Lower lobe of right lung (tissue), 2 donors: ENCODE data around the gene VSTM2B. TPM values are rescaled to one million over a fixed set of nuclear protein-coding genes. Genes with fewer than 3 reads are reported as not detected.
"Not testable (repeated sequence)": the region's sequence is repeated elsewhere in the genome, so short reads cannot be mapped to it uniquely, and the experiment has no call there.

Experiments used
- ATAC-seq, 2 donors: fragments of 200-7000 bp; cut with Tn5 transposase; one replicate each; pipeline ENCODE4 v1.9.1; 2020 to 2022; ENCODE audit warnings: mild to moderate bottlenecking in 2 of 2, moderate library complexity in 2 of 2
- DNase-seq: peaks from one replicate; pipeline ENCODE4 v3.0.0-alpha.2; 2020
- H3K27ac ChIP-seq: fragments of 200-600 bp; one replicate; pipeline ENCODE4 v1.8.0; 2022
- H3K27me3 ChIP-seq: fragments of 200-600 bp; one replicate; pipeline ENCODE4 v1.8.0; 2022; ENCODE audit warnings: low read depth
- H3K36me3 ChIP-seq: fragments of 200-600 bp; one replicate; pipeline ENCODE4 v1.8.0; 2022; ENCODE audit warnings: mild to moderate bottlenecking
- H3K4me1 ChIP-seq: fragments of 200-600 bp; one replicate; pipeline ENCODE4 v1.8.0; 2022
- H3K4me3 ChIP-seq: fragments of 200-600 bp; one replicate; pipeline ENCODE4 v1.8.0; 2022; ENCODE audit warnings: mild to moderate bottlenecking
- H3K9me3 ChIP-seq: fragments of 200-600 bp; one replicate; pipeline ENCODE4 v1.8.0; 2022
- intact Hi-C: fragments of 100-400 bp; cut with DNase I; formaldehyde crosslinking; loops from one replicate; pipeline ENCODE4 v1.11.0; 2022
- total RNA-seq: library from RNA; stranded (reverse); fragmentation: NEBNext Ultra II Directional; extraction: Animal tissue kit (Norgen Biotek cat#: 25700); gene quantifications from one replicate; pipeline ENCODE4 v1.2.1, GENCODE V29; 2021
- TF ChIP-seq, protein P1 (sequence below): fragments of 200-600 bp; IDR thresholded peaks from one replicate; pipeline ENCODE4 v1.8.0; 2022; ENCODE audit warnings: antibody characterized with exemption, mild to moderate bottlenecking
- donor health status: DM: no; HTN: yes; CAD: no; lungs with severe emphysema.

Gene VSTM2B
- total RNA-seq, 1 donor from 2014 or later = not detected

DNA sequence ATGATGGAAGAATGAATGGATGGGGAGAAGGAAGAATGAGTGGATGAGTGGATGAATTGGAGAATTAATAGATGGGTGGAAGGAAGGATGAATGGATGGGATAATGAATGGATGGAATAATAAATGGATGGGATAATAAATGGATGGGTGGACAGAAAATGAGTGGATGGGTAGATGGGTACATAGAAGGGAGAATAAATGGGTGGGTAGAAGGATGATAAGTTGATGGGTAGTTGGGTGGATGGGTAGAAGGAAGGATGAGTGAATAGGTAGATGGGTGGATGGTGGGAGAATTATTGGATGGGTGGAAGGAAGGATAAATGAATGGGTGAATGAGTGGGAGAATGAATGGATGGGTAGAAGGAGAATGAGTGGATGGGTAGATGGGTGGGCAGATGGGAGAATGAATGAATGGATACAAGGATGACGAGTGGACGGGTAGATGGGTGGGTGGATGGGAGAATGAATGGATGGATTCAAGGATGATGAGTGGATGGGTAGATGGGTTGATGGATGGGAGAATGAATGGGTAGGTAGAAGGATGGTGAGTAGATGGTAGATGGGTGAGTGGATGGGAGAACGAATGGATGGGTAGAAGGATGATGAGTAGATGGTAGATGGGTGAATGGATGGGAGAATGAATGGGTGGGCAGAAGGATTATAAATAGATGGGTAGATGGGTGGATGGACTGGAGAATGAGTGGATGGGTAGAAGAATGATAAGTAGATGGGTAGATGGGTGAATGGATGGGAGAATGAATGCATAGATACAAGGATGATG lies 15.9 kb downstream of the VSTM2B start:
- no peak overlapping the region for H3K27ac ChIP-seq
- no peaks in the 10 kb centered on the region for H3K4me1 ChIP-seq
- intact Hi-C loops = no loop called here
- H3K4me3 ChIP-seq = no peak overlapping the region
- DNase-seq (no peak), ATAC-seq (no peak)
- TF ChIP-seq, protein P1, sequence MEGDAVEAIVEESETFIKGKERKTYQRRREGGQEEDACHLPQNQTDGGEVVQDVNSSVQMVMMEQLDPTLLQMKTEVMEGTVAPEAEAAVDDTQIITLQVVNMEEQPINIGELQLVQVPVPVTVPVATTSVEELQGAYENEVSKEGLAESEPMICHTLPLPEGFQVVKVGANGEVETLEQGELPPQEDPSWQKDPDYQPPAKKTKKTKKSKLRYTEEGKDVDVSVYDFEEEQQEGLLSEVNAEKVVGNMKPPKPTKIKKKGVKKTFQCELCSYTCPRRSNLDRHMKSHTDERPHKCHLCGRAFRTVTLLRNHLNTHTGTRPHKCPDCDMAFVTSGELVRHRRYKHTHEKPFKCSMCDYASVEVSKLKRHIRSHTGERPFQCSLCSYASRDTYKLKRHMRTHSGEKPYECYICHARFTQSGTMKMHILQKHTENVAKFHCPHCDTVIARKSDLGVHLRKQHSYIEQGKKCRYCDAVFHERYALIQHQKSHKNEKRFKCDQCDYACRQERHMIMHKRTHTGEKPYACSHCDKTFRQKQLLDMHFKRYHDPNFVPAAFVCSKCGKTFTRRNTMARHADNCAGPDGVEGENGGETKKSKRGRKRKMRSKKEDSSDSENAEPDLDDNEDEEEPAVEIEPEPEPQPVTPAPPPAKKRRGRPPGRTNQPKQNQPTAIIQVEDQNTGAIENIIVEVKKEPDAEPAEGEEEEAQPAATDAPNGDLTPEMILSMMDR = no peak
- peaks cover 4% of the 10 kb centered on the region for H3K27me3 ChIP-seq
- H3K9me3 ChIP-seq = no peaks in the 10 kb centered on the region
- H3K36me3 ChIP-seq = no peaks in the 10 kb centered on the region

DNA sequence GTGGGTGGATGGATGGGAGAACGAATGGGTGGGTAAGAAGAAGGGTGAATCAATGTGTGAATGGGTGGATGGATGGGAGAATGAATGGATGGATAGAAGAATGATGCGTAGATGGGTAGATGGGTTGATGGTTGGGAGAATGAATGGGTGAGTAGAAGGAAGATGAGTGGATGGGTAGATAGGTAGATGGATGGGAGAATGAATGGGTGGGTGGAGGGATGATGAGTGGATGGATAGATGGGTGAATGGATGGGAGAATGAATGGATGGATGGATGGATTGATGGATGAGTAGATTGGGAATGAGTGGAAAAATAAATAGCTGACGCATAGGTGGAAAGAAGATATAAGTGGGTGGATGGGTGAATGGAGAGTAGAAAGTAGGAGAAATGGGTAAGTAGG lies 16.5 kb downstream of the VSTM2B start:
- Histone ChIP-seq H3K27ac (no peak overlapping the region), H3K36me3 (no peaks in the 10 kb centered on the region), H3K4me1 (no peaks in the 10 kb centered on the region), H3K4me3 (no peak overlapping the region), H3K27me3 (peaks cover 4% of the 10 kb centered on the region), H3K9me3 (no peaks in the 10 kb centered on the region)
- TF ChIP-seq, protein P1 = no peak
- intact Hi-C loops = no loop called here
- ATAC-seq (no peak), DNase-seq (no peak)

DNA sequence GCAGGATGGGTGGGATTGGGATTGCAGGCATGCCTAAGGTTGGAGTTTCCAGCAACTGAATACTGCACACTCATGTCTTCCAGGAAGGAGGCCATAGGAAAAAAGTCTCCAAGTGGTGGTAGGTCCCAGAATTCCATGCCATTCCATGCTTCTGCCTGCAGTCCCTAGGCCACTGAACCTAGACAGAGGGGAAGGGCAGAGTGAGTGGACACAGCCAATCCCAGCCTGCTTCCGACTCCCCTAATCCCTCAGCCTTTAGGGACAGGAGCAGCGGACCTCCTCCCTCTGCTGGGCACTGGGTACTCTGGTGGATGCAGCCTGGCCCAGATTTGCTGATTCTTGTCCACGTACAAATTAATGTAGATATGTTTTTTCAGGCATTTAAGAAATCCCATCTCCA lies 17.0 kb downstream of the VSTM2B start:
- H3K4me1 ChIP-seq = no peaks in the 10 kb centered on the region
- DNase-seq = no peak

DNA sequence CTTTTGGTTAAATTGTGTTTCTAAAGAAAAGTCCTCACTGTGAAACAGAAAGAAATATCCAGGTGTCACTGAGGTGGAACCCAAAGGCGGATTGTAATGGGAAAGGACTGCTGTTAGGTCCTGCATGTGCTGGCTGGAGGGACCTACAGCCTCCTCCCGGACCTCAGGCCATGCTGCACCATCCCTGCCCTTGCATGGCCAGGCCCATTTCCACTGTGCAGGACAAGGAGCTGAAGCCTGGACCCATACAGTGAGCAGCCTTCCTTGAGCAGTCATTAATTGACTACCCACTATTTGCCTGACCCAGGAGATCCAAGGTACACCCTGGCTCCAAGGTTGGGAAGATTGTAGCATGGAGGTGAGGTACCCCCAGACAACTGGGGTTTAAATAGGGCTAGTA lies 17.6 kb downstream of the VSTM2B start:
- H3K4me1 ChIP-seq = no peaks in the 10 kb centered on the region
- no peak overlapping the region for H3K27ac ChIP-seq
- peaks cover 4% of the 10 kb centered on the region for H3K27me3 ChIP-seq
- no peaks in the 10 kb centered on the region for H3K9me3 ChIP-seq
- H3K36me3 ChIP-seq = no peaks in the 10 kb centered on the region
- no peak overlapping the region for H3K4me3 ChIP-seq
- intact Hi-C loops = no loop called here
- TF ChIP-seq, protein P1 = no peak
- ATAC-seq = no peak
- DNase-seq = no peak

More for the DNA sequence above, 17.0 kb downstream of the VSTM2B start:
- no peak for ATAC-seq
- H3K9me3 ChIP-seq = no peaks in the 10 kb centered on the region
- H3K27me3 ChIP-seq = peaks cover 4% of the 10 kb centered on the region
- no peak overlapping the region for H3K4me3 ChIP-seq
- TF ChIP-seq, protein P1 = no peak
- no peaks in the 10 kb centered on the region for H3K36me3 ChIP-seq
- no peak overlapping the region for H3K27ac ChIP-seq
- intact Hi-C loops = no loop called here

DNA sequence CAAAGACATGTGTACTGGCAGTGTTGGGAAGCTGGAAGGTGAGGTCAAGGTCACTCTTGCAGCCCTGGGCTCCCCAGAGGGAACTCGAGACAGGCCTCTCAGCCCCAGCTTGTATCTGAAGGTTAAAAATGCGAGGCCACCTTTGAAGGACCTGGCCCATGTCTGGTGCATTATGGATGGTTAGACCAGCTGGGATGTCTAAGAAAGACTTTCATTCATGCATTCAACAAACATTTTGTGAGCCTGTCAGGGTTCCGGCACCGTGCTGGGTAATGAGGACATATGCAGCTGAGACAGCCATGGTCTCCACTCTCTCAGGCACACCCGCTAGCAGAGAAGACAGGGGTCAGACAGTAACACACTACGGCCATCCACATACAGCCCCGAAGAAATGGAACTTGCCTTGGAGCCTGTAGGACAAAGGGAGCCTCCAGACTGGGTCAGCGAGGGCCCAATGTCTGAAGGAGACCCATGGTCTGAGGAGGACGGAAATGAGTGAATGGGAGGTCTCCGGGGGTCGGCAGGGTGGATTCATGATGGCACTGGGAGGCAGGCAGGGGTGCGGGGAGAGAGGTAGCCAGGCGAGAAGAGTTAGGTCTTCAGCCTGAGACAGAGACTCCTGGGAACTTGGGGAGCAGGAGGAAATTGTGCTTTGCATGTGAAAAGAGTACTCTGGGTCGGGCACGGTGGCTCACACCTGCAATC lies 19.0 kb downstream of the VSTM2B start:
- intact Hi-C loops = no loop called here
- H3K9me3 ChIP-seq = no peaks in the 10 kb centered on the region
- no peak for ATAC-seq
- TF ChIP-seq, protein P1 = no peak
- H3K27me3 ChIP-seq = peaks cover 4% of the 10 kb centered on the region
- no peaks in the 10 kb centered on the region for H3K36me3 ChIP-seq
- no peaks in the 10 kb centered on the region for H3K4me1 ChIP-seq
- DNase-seq = no peak
- H3K27ac ChIP-seq = no peak overlapping the region
- no peak overlapping the region for H3K4me3 ChIP-seq

DNA sequence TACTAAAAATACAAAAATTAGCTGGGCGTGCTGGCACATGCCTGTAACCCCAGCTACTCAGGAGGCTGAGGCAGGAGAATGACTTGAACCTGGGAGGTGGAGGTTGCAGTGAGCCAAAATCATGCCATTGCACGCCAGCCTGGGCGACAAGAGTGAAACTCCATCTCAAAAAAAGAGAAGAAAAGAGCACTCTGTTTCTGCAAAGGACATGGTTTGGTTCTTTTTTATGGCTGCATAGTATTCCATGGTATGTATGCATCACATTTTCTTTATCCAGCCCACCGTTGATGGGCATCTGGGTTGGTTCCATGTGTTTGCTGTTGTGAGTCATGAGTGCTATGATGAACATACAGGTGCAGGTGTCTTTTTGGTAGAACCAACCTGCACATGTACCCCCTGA lies 19.7 kb downstream of the VSTM2B start:
- DNase-seq, ATAC-seq, H3K9me3 ChIP-seq, H3K4me3 ChIP-seq, H3K27ac ChIP-seq, H3K4me1 ChIP-seq, H3K27me3 ChIP-seq, H3K36me3 ChIP-seq, intact Hi-C loops: not testable (repeated sequence)
